Upper lobe of right lung (tissue), 1 donor: ENCODE measurements around the gene CD70. TPM values are rescaled to one million over a fixed set of nuclear protein-coding genes. Genes with fewer than 3 reads are reported as not detected.

ENCODE experiments used
- ATAC-seq: fragments of 200-7000 bp; cut with Tn5 transposase; one replicate; pipeline ENCODE4 v1.9.1; 2020; ENCODE audit warnings: mild to moderate bottlenecking, moderate library complexity
- DNase-seq: peaks from one replicate; pipeline ENCODE4 v3.0.0-alpha.2; 2020
- H3K27ac ChIP-seq: fragments of 200-600 bp; one replicate; pipeline ENCODE4 v1.8.0; 2022
- H3K27me3 ChIP-seq: fragments of 200-600 bp; one replicate; pipeline ENCODE4 v1.8.0; 2022; ENCODE audit warnings: mild to moderate bottlenecking
- H3K36me3 ChIP-seq: fragments of 200-600 bp; one replicate; pipeline ENCODE4 v1.8.0; 2022
- H3K4me1 ChIP-seq: fragments of 200-600 bp; one replicate; pipeline ENCODE4 v1.8.0; 2022
- H3K4me3 ChIP-seq: fragments of 200-600 bp; one replicate; pipeline ENCODE4 v1.8.0; 2022; ENCODE audit warnings: mild to moderate bottlenecking
- H3K9me3 ChIP-seq: fragments of 200-600 bp; one replicate; pipeline ENCODE4 v1.8.0; 2022
- intact Hi-C: fragments of 100-400 bp; cut with DNase I; formaldehyde crosslinking; loops from one replicate; pipeline ENCODE4 v1.11.0; 2022
- total RNA-seq: library from RNA; stranded (reverse); fragmentation: NEBNext Ultra II Directional; extraction: Animal tissue kit (Norgen Biotek cat#: 25700); gene quantifications from one replicate; pipeline ENCODE4 v1.2.1, GENCODE V29; 2021
- TF ChIP-seq, protein P1 (sequence below): fragments of 200-600 bp; IDR thresholded peaks from one replicate; pipeline ENCODE4 v1.8.0; 2022; ENCODE audit warnings: antibody characterized with exemption
- donor health status: DM: no; HTN: yes; CAD: no; lungs with severe emphysema.

The CD70 gene
- total RNA-seq, 1 donor from 2014 or later, result 1.7 TPM

DNA sequence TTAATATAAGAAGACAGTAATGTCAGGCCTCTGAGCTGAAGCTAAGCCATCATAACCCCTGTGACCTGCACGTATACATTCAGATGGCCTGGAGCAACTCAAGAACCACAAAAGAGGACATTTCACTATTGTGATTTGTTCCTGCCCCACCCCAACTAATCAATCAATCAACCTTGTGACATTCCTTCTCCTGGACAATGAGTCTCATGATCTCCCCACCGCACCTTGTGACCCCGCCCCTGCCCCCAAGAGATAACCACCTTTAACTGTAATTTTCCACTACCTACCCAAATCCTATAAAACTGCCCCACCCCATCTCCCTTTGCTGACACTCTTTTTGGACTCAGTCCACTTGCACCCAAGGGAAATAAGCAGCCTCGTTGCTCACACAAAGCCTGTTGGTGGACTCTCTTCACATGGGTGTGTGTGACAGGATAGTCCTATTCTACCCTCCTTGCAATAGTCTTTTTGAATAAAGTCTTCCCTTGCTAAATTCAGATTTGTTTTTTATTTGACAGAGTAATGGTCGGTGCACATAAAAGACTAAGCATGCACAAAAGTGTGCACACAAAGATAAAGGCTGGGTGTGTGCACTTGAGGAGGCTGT, 14.0 kb downstream of the CD70 start:
- Histone ChIP-seq H3K27me3 (peaks cover 4% of the 10 kb centered on the region), H3K4me1 (no peaks in the 10 kb centered on the region), H3K4me3 (no peak overlapping the region), H3K36me3 (no peaks in the 10 kb centered on the region), H3K9me3 (no peaks in the 10 kb centered on the region), H3K27ac (no peak overlapping the region)
- DNase-seq, result no peak
- TF ChIP-seq, protein P1, sequence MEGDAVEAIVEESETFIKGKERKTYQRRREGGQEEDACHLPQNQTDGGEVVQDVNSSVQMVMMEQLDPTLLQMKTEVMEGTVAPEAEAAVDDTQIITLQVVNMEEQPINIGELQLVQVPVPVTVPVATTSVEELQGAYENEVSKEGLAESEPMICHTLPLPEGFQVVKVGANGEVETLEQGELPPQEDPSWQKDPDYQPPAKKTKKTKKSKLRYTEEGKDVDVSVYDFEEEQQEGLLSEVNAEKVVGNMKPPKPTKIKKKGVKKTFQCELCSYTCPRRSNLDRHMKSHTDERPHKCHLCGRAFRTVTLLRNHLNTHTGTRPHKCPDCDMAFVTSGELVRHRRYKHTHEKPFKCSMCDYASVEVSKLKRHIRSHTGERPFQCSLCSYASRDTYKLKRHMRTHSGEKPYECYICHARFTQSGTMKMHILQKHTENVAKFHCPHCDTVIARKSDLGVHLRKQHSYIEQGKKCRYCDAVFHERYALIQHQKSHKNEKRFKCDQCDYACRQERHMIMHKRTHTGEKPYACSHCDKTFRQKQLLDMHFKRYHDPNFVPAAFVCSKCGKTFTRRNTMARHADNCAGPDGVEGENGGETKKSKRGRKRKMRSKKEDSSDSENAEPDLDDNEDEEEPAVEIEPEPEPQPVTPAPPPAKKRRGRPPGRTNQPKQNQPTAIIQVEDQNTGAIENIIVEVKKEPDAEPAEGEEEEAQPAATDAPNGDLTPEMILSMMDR, result no peak
- ATAC-seq, result no peak
- intact Hi-C loops, result no loop called here

DNA sequence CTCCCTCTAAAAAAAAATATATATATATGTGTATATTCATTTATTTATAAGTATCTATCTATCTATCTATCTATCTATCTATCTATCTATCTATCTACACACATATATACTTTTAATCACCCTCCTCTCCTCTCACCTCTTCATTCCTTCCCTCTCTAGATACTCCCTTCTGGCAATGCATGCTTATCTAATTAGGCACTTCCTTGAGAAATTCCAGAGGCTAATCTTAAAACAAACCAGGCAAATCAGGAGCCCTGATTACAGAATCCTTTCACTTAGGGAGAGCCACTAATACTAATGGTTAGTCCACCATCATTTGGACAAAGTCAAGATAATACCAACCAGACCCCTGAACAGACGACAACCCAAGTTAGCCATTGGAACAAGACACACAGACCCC, 17.6 kb downstream of the CD70 start:
- Histone ChIP-seq H3K9me3 (no peaks in the 10 kb centered on the region), H3K27ac (no peak overlapping the region), H3K4me3 (no peak overlapping the region), H3K36me3 (no peaks in the 10 kb centered on the region), H3K4me1 (no peaks in the 10 kb centered on the region), H3K27me3 (peaks cover 4% of the 10 kb centered on the region)
- intact Hi-C loops, result no loop called here
- TF ChIP-seq, protein P1, result no peak
- DNase-seq (no peak), ATAC-seq (no peak)

DNA sequence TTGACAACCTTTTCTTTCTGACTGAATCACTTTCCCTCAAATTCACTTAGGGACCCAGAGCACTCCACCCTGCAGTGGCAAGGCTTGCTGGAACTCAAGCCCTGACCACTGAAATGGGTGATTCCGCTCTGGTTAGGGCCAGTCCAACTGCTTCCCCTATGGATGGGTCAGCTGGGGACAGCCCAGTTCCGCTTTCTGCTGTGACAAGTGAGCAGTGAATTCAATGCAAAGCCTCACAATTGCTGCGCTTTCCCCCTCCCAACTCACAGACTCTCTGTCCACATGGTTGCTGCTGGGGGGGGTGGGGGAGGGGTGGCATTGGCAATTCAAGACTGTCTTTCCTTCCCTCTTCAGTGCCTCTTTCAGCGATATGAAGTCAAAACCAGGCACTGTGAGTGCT, 18.7 kb downstream of the CD70 start:
- peak; percentile 88 for ATAC-seq
- H3K4me3 ChIP-seq, result no peak overlapping the region
- no peak for DNase-seq

DNA sequence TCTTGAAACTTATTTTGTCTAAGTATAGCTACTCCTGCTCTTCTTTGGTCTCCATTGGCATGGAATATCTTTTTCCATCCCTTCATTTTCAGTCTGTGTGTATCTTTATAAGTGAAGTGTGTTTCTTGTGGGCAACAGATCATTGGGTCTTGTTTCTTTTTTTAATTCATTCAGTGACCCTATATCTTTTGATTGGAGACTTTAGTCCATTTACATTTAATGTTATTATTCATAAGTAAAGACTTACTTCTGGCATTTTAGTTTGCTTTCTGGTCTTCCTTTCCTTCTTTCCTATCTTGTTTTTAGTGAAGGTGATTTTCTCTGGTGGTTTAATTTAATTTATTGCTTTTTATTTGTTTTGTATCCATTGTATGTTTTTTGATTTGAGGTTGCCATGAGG, 19.8 kb downstream of the CD70 start:
- Histone ChIP-seq H3K4me1 (no peaks in the 10 kb centered on the region), H3K9me3 (no peaks in the 10 kb centered on the region), H3K27me3 (peaks cover 4% of the 10 kb centered on the region), H3K27ac (no peak overlapping the region), H3K36me3 (no peaks in the 10 kb centered on the region), H3K4me3 (no peak overlapping the region)
- ATAC-seq, result no peak
- intact Hi-C loops, result no loop called here
- DNase-seq, result no peak
- TF ChIP-seq, protein P1, result no peak

More for the DNA sequence above, 18.7 kb downstream of the CD70 start:
- TF ChIP-seq, protein P1, result no peak
- intact Hi-C loops, result no loop called here
- no peaks in the 10 kb centered on the region for H3K9me3 ChIP-seq
- peaks cover 4% of the 10 kb centered on the region for H3K27me3 ChIP-seq
- H3K4me1 ChIP-seq, result no peaks in the 10 kb centered on the region
- no peak overlapping the region for H3K27ac ChIP-seq
- no peaks in the 10 kb centered on the region for H3K36me3 ChIP-seq

DNA sequence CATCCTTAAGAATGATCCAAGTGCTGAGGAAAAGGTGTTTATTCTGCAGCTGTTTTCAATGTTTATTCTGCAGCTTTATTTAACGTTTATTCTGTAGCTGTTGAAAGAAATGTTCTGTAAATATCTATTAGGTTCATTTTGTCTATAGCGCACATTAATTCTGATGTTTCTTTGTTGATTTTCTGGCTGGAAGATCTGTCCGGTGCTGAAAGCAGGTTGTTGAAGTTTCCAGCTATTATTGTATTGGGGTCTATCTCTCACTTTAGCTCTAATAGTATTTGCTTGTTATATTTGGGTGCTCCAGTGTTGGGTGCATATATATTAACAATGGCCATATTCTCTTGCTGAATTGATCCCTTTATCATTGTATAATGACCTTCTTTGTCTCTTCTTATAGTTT, 20.2 kb downstream of the CD70 start:
- ATAC-seq, result no peak
- DNase-seq, result no peak
- TF ChIP-seq, protein P1, result no peak
- intact Hi-C loops, result no loop called here
- Histone ChIP-seq H3K4me3 (no peak overlapping the region), H3K27me3 (peaks cover 4% of the 10 kb centered on the region), H3K4me1 (no peaks in the 10 kb centered on the region), H3K9me3 (no peaks in the 10 kb centered on the region), H3K27ac (no peak overlapping the region), H3K36me3 (no peaks in the 10 kb centered on the region)

DNA sequence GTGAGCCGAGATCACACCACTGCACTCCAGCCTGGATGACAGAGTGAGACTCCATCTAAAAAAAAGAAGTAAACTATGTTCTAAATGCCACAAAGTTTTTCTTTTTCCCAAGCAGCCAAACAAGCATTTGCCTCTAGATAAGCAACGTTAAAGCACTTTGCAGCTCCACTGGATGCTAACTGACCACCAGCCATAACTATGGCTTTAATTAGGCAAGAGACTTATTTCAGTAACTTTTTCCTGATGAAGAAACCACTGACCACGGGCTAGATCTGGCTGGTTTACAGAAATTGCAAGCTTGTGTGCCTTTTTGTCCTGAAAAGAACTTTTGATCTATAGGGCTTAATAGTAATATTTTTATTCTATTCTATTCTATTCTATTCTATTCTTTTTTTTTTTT, 22.1 kb downstream of the CD70 start:
- H3K4me3 ChIP-seq, result no peak overlapping the region
- no peaks in the 10 kb centered on the region for H3K36me3 ChIP-seq
- ATAC-seq, result no peak
- no peak overlapping the region for H3K27ac ChIP-seq
- intact Hi-C loops, result no loop called here
- no peak for DNase-seq
- TF ChIP-seq, protein P1, result no peak
- peaks cover 4% of the 10 kb centered on the region for H3K27me3 ChIP-seq
- no peaks in the 10 kb centered on the region for H3K4me1 ChIP-seq
- no peaks in the 10 kb centered on the region for H3K9me3 ChIP-seq
